Endothelial cell of umbilical vein (primary cell): Measurements from ENCODE around the gene ATP11C.

Experiments used
- POLR2A ChIP-seq: IDR thresholded peaks from 2 replicates; pipeline ENCODE4 v1.6.1; 2012; ENCODE audit warnings: low read depth, mild to moderate bottlenecking, control low read depth, low read length
- TF ChIP-seq, protein P1 (sequence below), 2 donors: IDR thresholded peaks; 1 replicate in 1 of 2; 2 replicates in 1 of 2; pipeline ENCODE4 v1.5.1; 2011; ENCODE audit warnings: low read length in 2 of 2, mild to moderate bottlenecking in 2 of 2, moderate library complexity in 2 of 2, control low read depth in 1 of 2, inconsistent platforms in 1 of 2, low read depth in 1 of 2; ENCODE audit not compliant: insufficient read depth in 1 of 2; ENCODE audit errors: extremely low read depth in 1 of 2

DNA sequence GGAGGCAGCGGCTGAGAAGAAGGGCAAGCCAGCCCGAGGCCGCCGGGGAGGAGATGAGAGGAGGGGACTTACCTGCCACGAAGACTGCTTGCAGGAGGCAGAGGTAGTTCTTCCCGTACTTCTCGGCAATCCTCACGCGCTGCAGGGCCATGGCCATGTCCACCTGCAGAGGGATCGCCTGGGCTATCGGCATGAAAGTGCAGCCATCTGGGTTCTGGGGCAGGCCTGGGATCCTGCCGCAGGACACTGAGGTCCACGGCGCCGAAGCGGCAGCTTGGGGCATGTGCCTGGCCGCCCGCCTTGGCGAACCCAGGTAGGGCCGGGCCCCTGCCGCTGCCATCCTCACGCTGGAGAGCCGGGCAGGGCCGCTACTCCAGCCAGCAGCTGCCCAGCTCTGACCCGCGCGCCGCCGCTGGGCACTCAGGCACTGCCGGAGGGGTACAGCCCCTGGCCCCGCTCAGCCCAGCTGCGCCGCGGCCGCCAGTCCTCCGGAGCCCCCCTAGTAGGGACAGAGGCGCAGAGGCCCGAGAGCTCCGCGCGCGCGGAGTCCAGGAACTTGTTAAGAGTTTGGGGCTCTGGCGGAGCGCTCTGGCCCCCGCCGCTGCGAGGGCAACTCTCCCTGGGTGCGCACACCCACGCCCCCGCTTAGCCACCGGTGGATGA, 240.9 kb downstream of the ATP11C start:
- TF ChIP-seq, protein P1, sequence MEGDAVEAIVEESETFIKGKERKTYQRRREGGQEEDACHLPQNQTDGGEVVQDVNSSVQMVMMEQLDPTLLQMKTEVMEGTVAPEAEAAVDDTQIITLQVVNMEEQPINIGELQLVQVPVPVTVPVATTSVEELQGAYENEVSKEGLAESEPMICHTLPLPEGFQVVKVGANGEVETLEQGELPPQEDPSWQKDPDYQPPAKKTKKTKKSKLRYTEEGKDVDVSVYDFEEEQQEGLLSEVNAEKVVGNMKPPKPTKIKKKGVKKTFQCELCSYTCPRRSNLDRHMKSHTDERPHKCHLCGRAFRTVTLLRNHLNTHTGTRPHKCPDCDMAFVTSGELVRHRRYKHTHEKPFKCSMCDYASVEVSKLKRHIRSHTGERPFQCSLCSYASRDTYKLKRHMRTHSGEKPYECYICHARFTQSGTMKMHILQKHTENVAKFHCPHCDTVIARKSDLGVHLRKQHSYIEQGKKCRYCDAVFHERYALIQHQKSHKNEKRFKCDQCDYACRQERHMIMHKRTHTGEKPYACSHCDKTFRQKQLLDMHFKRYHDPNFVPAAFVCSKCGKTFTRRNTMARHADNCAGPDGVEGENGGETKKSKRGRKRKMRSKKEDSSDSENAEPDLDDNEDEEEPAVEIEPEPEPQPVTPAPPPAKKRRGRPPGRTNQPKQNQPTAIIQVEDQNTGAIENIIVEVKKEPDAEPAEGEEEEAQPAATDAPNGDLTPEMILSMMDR (IDR thresholded peaks at IDR 0.05; ENCODE audit: extremely low read depth in 1 of 2, insufficient read depth in 1 of 2, low read depth in 1 of 2, low read length in 2 of 2) = no peak
- TF ChIP-seq POLR2A = no peak
